Upper lobe of left lung (tissue), 4 donors: ENCODE data around the gene IRAK1BP1.
A peak's percentile ranks its signal among the peaks of the same experiment; 100 is the strongest.

Experiments used
- CTCF ChIP-seq, 6 experiments: fragments of 450-650 bp in 4 of 6; fragments of 200-600 bp in 2 of 6; sonication (generic) in 2 of 6; IDR thresholded peaks; one replicate each; pipeline ENCODE4 v1.5.1; 2016 to 2019; ENCODE audit warnings: antibody characterized with exemption in 6 of 6
- EP300 ChIP-seq, 4 donors: sonication (generic); formaldehyde crosslinking; IDR thresholded peaks; one replicate each; pipeline ENCODE4 v1.5.1; 2017; ENCODE audit warnings: antibody characterized with exemption in 4 of 4, control low read depth in 2 of 4
- POLR2A ChIP-seq, 4 donors: fragments of 450-650 bp; IDR thresholded peaks; one replicate each; pipeline ENCODE4 v1.5.1; 2016 to 2017; ENCODE audit warnings: antibody characterized with exemption in 4 of 4, mild to moderate bottlenecking in 2 of 4
- POLR2AphosphoS5 ChIP-seq, 2 donors: sonication (generic); formaldehyde crosslinking; IDR thresholded peaks; one replicate each; pipeline ENCODE4 v1.5.1; 2017; ENCODE audit warnings: antibody characterized with exemption in 2 of 2

DNA sequence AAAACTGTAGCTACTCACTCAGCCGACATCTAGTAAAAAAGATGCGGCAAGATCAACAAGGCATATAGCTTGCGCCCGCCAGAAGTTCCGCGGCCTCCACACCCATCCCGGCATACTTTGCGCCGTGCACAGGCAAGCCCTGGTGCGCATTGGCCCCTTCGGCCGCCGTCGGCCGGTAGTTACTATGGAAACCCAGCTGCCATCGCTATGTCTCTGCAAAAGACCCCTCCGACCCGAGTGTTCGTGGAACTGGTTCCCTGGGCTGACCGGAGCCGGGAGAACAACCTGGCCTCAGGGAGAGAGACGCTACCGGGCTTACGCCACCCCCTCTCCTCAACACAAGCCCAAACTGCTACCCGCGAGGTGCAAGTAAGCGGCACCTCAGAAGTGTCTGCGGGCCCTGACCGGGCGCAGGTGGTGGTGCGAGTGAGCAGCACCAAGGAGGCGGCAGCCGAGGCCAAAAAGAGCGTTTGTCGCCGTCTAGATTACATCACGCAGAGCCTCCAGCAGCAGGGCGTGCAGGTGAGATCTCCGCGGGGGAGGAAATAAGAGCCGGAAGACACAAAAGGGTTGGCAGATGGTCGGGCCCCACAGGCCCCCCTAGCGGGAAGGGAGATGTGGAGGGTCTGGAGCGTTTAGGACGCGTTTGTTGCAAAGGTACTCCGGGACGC is at the start of gene IRAK1BP1:
- TF ChIP-seq CTCF (IDR thresholded peaks at IDR 0.05), result peak in 1 of 6 experiments; percentile 8
- TF ChIP-seq POLR2A (IDR thresholded peaks at IDR 0.05), result peak in 1 of 4 donors; percentile 44
- TF ChIP-seq POLR2AphosphoS5 (IDR thresholded peaks at IDR 0.05), result peak in 1 of 2 donors; percentile 51
- no peak for TF ChIP-seq EP300 (IDR thresholded peaks at IDR 0.05)
